Colonic mucosa (tissue), 4 donors: ENCODE results near the gene IKBKG. TPM values are rescaled to one million over a fixed set of nuclear protein-coding genes. Genes with fewer than 3 reads are reported as not detected.

Source experiments
- DNase-seq: peaks from one replicate; pipeline ENCODE4 v3.0.0-alpha.2; 2020
- H3K27ac ChIP-seq: fragments of 200-600 bp; one replicate; pipeline ENCODE4 v1.8.0; 2021
- H3K27me3 ChIP-seq: fragments of 200-600 bp; one replicate; pipeline ENCODE4 v1.8.0; 2021
- H3K36me3 ChIP-seq: fragments of 200-600 bp; one replicate; pipeline ENCODE4 v1.8.0; 2021
- H3K4me1 ChIP-seq: fragments of 200-600 bp; one replicate; pipeline ENCODE4 v1.8.0; 2021; ENCODE audit warnings: mild to moderate bottlenecking
- H3K4me3 ChIP-seq: fragments of 200-600 bp; one replicate; pipeline ENCODE4 v1.8.0; 2021
- H3K9ac ChIP-seq, 2 donors: one replicate each; pipeline ENCODE4 v1.7.0; 2013; ENCODE audit warnings: control low read depth in 2 of 2, low read depth in 2 of 2, low read length in 2 of 2
- H3K9me3 ChIP-seq: fragments of 200-600 bp; one replicate; pipeline ENCODE4 v1.8.0; 2021
- CTCF ChIP-seq: fragments of 200-600 bp; IDR thresholded peaks from one replicate; pipeline ENCODE4 v1.8.0; 2022; ENCODE audit warnings: antibody characterized with exemption, mild to moderate bottlenecking
- intact Hi-C: fragments of 100-400 bp; cut with DNase I; formaldehyde crosslinking; loops from one replicate; pipeline ENCODE4 v1.14.1; 2022
- total RNA-seq, 2 donors: library from RNA; stranded (reverse); fragmentation: NEBNext Ultra II Directional in 1 of 2; extraction: Animal tissue kit (Norgen Biotek cat#: 25700) in 1 of 2; gene quantifications; one replicate each; pipeline ENCODE4 v1.2.1, GENCODE V29; 2021
- donor health status: healthy.
- donor health status: DM: no; HTN: no; CAD: no.
- donor health status: DM: no; HTN: no; CAD: no.

The IKBKG gene
- total RNA-seq, 2 donors from 2014 or later, result 20.6 to 28.4 TPM

- H3K27ac ChIP-seq, result no peak overlapping the region
- TF ChIP-seq CTCF, result no peak
- H3K4me3 ChIP-seq, result no peak overlapping the region
- no peaks in the 10 kb centered on the region for H3K36me3 ChIP-seq
- intact Hi-C loops, result no loop called here
- no peak overlapping the region for H3K9ac ChIP-seq
- H3K4me1 ChIP-seq, result no peaks in the 10 kb centered on the region
- H3K9me3 ChIP-seq, result no peaks in the 10 kb centered on the region
- DNase-seq, result no peak
- H3K27me3 ChIP-seq, result no peaks in the 10 kb centered on the region
These were observed 51.2 kb downstream of the IKBKG start for GRCh38 chrX:154598656-154599055.

- Histone ChIP-seq H3K4me1 (no peaks in the 10 kb centered on the region), H3K36me3 (no peaks in the 10 kb centered on the region), H3K4me3 (no peak overlapping the region), H3K27me3 (no peaks in the 10 kb centered on the region), H3K27ac (no peak overlapping the region), H3K9me3 (no peaks in the 10 kb centered on the region), H3K9ac (no peak overlapping the region)
- no peak for DNase-seq
- intact Hi-C loops, result no loop called here
- no peak for TF ChIP-seq CTCF
These were observed 52.1 kb downstream of the IKBKG start for GRCh38 chrX:154599531-154599930.

- intact Hi-C loops, result no loop called here
- H3K27me3 ChIP-seq, result no peaks in the 10 kb centered on the region
- no peak for TF ChIP-seq CTCF
- H3K36me3 ChIP-seq, result no peaks in the 10 kb centered on the region
- H3K9me3 ChIP-seq, result no peaks in the 10 kb centered on the region
- H3K4me3 ChIP-seq, result no peak overlapping the region
- no peak overlapping the region for H3K27ac ChIP-seq
- no peaks in the 10 kb centered on the region for H3K4me1 ChIP-seq
- DNase-seq, result no peak
- H3K9ac ChIP-seq, result no peak overlapping the region
These were observed 53.4 kb downstream of the IKBKG start for GRCh38 chrX:154600759-154601374.

GRCh38 chrX:154602226-154602625 lies 54.8 kb downstream of the IKBKG start:
- no peak for TF ChIP-seq CTCF
- Histone ChIP-seq H3K9ac (no peak overlapping the region), H3K27ac (no peak overlapping the region), H3K9me3 (no peaks in the 10 kb centered on the region), H3K27me3 (no peaks in the 10 kb centered on the region), H3K4me3 (no peak overlapping the region), H3K4me1 (no peaks in the 10 kb centered on the region), H3K36me3 (no peaks in the 10 kb centered on the region)
- intact Hi-C loops, result no loop called here
- no peak for DNase-seq

GRCh38 chrX:154602766-154603437 lies 55.5 kb downstream of the IKBKG start:
- H3K36me3 ChIP-seq, result no peaks in the 10 kb centered on the region
- H3K27ac ChIP-seq, result no peak overlapping the region
- no peak overlapping the region for H3K9ac ChIP-seq
- DNase-seq, result no peak
- TF ChIP-seq CTCF, result no peak
- no peaks in the 10 kb centered on the region for H3K27me3 ChIP-seq
- intact Hi-C loops, result no loop called here
- H3K4me1 ChIP-seq, result no peaks in the 10 kb centered on the region
- no peaks in the 10 kb centered on the region for H3K9me3 ChIP-seq
- H3K4me3 ChIP-seq, result no peak overlapping the region
